Measurements from ENCODE around the gene ANGPTL5. TPM values are rescaled to one million over a fixed set of nuclear protein-coding genes. Genes with fewer than 3 reads are reported as not detected.
A peak's percentile ranks its signal among the peaks of the same experiment; 100 is the strongest.

Gene ANGPTL5
- total RNA-seq, 1 experiment from 2014 or later: not detected

- Histone ChIP-seq H3K4me2 (ENCODE audit: low read depth, low read length, poor library complexity, severe bottlenecking) (no peak overlapping the region), H3K9ac (ENCODE audit: low read length) (no peak overlapping the region), H4K20me1 (ENCODE audit: insufficient read depth, low read depth, low read length) (no peaks in the 10 kb centered on the region), H3K79me2 (ENCODE audit: low read length) (no peaks in the 10 kb centered on the region), H3K4me3 (ENCODE audit: low read length) (no peak overlapping the region), H3K27ac (ENCODE audit: low read length) (no peak overlapping the region), H2AFZ (ENCODE audit: low read length) (peak overlapping the region; percentile 11; the same call in 1 of the 2 replicates), H3K4me1 (ENCODE audit: low read length) (no peaks in the 10 kb centered on the region), H3K9me3 (ENCODE audit: low read length) (no peaks in the 10 kb centered on the region), H3K27me3 (ENCODE audit: low read length) (no peaks in the 10 kb centered on the region), H3K36me3 (ENCODE audit: insufficient read depth, low read length) (no peaks in the 10 kb centered on the region), H3K9me2 (replicated peaks; ENCODE audit: insufficient read depth, low read length) (no peaks in the 10 kb centered on the region)
- DNase-seq: peak; percentile 88
Measured at GRCh38 chr11:101880222-101880621, 36.1 kb downstream of the ANGPTL5 start.

GRCh38 chr11:101872171-101872882 lies 44.0 kb downstream of the ANGPTL5 start:
- H3K27me3 ChIP-seq (ENCODE audit: low read length): no peaks in the 10 kb centered on the region

GRCh38 chr11:101870510-101870909 lies 45.8 kb downstream of the ANGPTL5 start:
- no peak overlapping the region for H3K9ac ChIP-seq (ENCODE audit: low read length)
- H2AFZ ChIP-seq (ENCODE audit: low read length): no peak overlapping the region
- DNase-seq: no peak
- no peak overlapping the region for H3K27ac ChIP-seq (ENCODE audit: low read length)
- no peak overlapping the region for H3K4me3 ChIP-seq (ENCODE audit: low read length)
- no peaks in the 10 kb centered on the region for H3K9me3 ChIP-seq (ENCODE audit: low read length)
- H3K9me2 ChIP-seq (replicated peaks; ENCODE audit: insufficient read depth, low read length): no peaks in the 10 kb centered on the region
- H3K4me1 ChIP-seq (ENCODE audit: low read length): no peaks in the 10 kb centered on the region
- no peak overlapping the region for H3K4me2 ChIP-seq (ENCODE audit: low read depth, low read length, poor library complexity, severe bottlenecking)
- no peaks in the 10 kb centered on the region for H4K20me1 ChIP-seq (ENCODE audit: insufficient read depth, low read depth, low read length)
- H3K36me3 ChIP-seq (ENCODE audit: insufficient read depth, low read length): no peaks in the 10 kb centered on the region
- H3K79me2 ChIP-seq (ENCODE audit: low read length): no peaks in the 10 kb centered on the region
- H3K27me3 ChIP-seq (ENCODE audit: low read length): no peaks in the 10 kb centered on the region

More at GRCh38 chr11:101872171-101872882, 44.0 kb downstream of the ANGPTL5 start:
- no peak for DNase-seq
- Histone ChIP-seq H2AFZ (ENCODE audit: low read length) (no peak overlapping the region), H3K27ac (ENCODE audit: low read length) (no peak overlapping the region), H3K9me2 (replicated peaks; ENCODE audit: insufficient read depth, low read length) (no peaks in the 10 kb centered on the region), H3K4me1 (ENCODE audit: low read length) (no peaks in the 10 kb centered on the region), H3K9ac (ENCODE audit: low read length) (no peak overlapping the region), H3K4me3 (ENCODE audit: low read length) (no peak overlapping the region), H3K4me2 (ENCODE audit: low read depth, low read length, poor library complexity, severe bottlenecking) (no peak overlapping the region), H4K20me1 (ENCODE audit: insufficient read depth, low read depth, low read length) (no peaks in the 10 kb centered on the region), H3K36me3 (ENCODE audit: insufficient read depth, low read length) (no peaks in the 10 kb centered on the region), H3K79me2 (ENCODE audit: low read length) (no peaks in the 10 kb centered on the region), H3K9me3 (ENCODE audit: low read length) (no peaks in the 10 kb centered on the region)

GRCh38 chr11:101867951-101868350 lies 48.4 kb downstream of the ANGPTL5 start:
- Histone ChIP-seq H3K9me3 (ENCODE audit: low read length) (no peaks in the 10 kb centered on the region), H2AFZ (ENCODE audit: low read length) (no peak overlapping the region)

GRCh38 chr11:101866619-101867491 lies 49.5 kb downstream of the ANGPTL5 start:
- Histone ChIP-seq H3K4me3 (ENCODE audit: low read length) (no peak overlapping the region), H3K27ac (ENCODE audit: low read length) (no peak overlapping the region), H3K9me3 (ENCODE audit: low read length) (no peaks in the 10 kb centered on the region), H4K20me1 (ENCODE audit: insufficient read depth, low read depth, low read length) (no peaks in the 10 kb centered on the region), H3K79me2 (ENCODE audit: low read length) (no peaks in the 10 kb centered on the region), H3K36me3 (ENCODE audit: insufficient read depth, low read length) (no peaks in the 10 kb centered on the region), H2AFZ (ENCODE audit: low read length) (no peak overlapping the region), H3K9me2 (replicated peaks; ENCODE audit: insufficient read depth, low read length) (no peaks in the 10 kb centered on the region), H3K4me2 (ENCODE audit: low read depth, low read length, poor library complexity, severe bottlenecking) (no peak overlapping the region), H3K27me3 (ENCODE audit: low read length) (no peaks in the 10 kb centered on the region), H3K4me1 (ENCODE audit: low read length) (no peaks in the 10 kb centered on the region), H3K9ac (ENCODE audit: low read length) (no peak overlapping the region)
- DNase-seq: no peak

More at GRCh38 chr11:101867951-101868350, 48.4 kb downstream of the ANGPTL5 start:
- no peaks in the 10 kb centered on the region for H3K9me2 ChIP-seq (replicated peaks; ENCODE audit: insufficient read depth, low read length)
- no peak overlapping the region for H3K4me2 ChIP-seq (ENCODE audit: low read depth, low read length, poor library complexity, severe bottlenecking)
- H3K36me3 ChIP-seq (ENCODE audit: insufficient read depth, low read length): no peaks in the 10 kb centered on the region
- DNase-seq: no peak
- H4K20me1 ChIP-seq (ENCODE audit: insufficient read depth, low read depth, low read length): no peaks in the 10 kb centered on the region
- no peak overlapping the region for H3K4me3 ChIP-seq (ENCODE audit: low read length)
- no peaks in the 10 kb centered on the region for H3K27me3 ChIP-seq (ENCODE audit: low read length)
- no peak overlapping the region for H3K9ac ChIP-seq (ENCODE audit: low read length)
- H3K79me2 ChIP-seq (ENCODE audit: low read length): no peaks in the 10 kb centered on the region
- H3K27ac ChIP-seq (ENCODE audit: low read length): no peak overlapping the region
- H3K4me1 ChIP-seq (ENCODE audit: low read length): no peaks in the 10 kb centered on the region

GRCh38 chr11:101864098-101864497 lies 52.2 kb downstream of the ANGPTL5 start:
- H3K36me3 ChIP-seq (ENCODE audit: insufficient read depth, low read length): no peaks in the 10 kb centered on the region
- no peaks in the 10 kb centered on the region for H4K20me1 ChIP-seq (ENCODE audit: insufficient read depth, low read depth, low read length)
- H3K9ac ChIP-seq (ENCODE audit: low read length): no peak overlapping the region
- H3K79me2 ChIP-seq (ENCODE audit: low read length): no peaks in the 10 kb centered on the region
- H3K9me2 ChIP-seq (replicated peaks; ENCODE audit: insufficient read depth, low read length): no peaks in the 10 kb centered on the region; the same call in 1 of the 2 replicates
- no peaks in the 10 kb centered on the region for H3K4me1 ChIP-seq (ENCODE audit: low read length)
- no peak for DNase-seq
- no peaks in the 10 kb centered on the region for H3K9me3 ChIP-seq (ENCODE audit: low read length)
- H3K4me3 ChIP-seq (ENCODE audit: low read length): no peak overlapping the region
- H3K27ac ChIP-seq (ENCODE audit: low read length): no peak overlapping the region
- H3K27me3 ChIP-seq (ENCODE audit: low read length): no peaks in the 10 kb centered on the region
- no peak overlapping the region for H2AFZ ChIP-seq (ENCODE audit: low read length)
- H3K4me2 ChIP-seq (ENCODE audit: low read depth, low read length, poor library complexity, severe bottlenecking): no peak overlapping the region

- no peak overlapping the region for H2AFZ ChIP-seq (ENCODE audit: low read length)
- no peaks in the 10 kb centered on the region for H3K27me3 ChIP-seq (ENCODE audit: low read length)
- H3K36me3 ChIP-seq (ENCODE audit: insufficient read depth, low read length): no peaks in the 10 kb centered on the region
- no peak overlapping the region for H3K9ac ChIP-seq (ENCODE audit: low read length)
- no peak overlapping the region for H3K4me3 ChIP-seq (ENCODE audit: low read length)
- H4K20me1 ChIP-seq (ENCODE audit: insufficient read depth, low read depth, low read length): no peaks in the 10 kb centered on the region
- no peaks in the 10 kb centered on the region; the same call in 1 of the 2 replicates for H3K9me2 ChIP-seq (replicated peaks; ENCODE audit: insufficient read depth, low read length)
- no peaks in the 10 kb centered on the region for H3K9me3 ChIP-seq (ENCODE audit: low read length)
- no peak overlapping the region for H3K27ac ChIP-seq (ENCODE audit: low read length)
- H3K4me1 ChIP-seq (ENCODE audit: low read length): no peaks in the 10 kb centered on the region
- DNase-seq: no peak
- no peak overlapping the region for H3K4me2 ChIP-seq (ENCODE audit: low read depth, low read length, poor library complexity, severe bottlenecking)
- H3K79me2 ChIP-seq (ENCODE audit: low read length): no peaks in the 10 kb centered on the region
Measured at GRCh38 chr11:101863361-101863760, 53.0 kb downstream of the ANGPTL5 start.
